Liver (tissue), 9 donors: ENCODE measurements around the gene SKA1. TPM values are rescaled to one million over a fixed set of nuclear protein-coding genes. Genes with fewer than 3 reads are reported as not detected.

Source experiments
- DNase-seq: peaks from one replicate; pipeline ENCODE4 v3.0.0-alpha.2; 2017; ENCODE audit warnings: low spot score
- H3K27ac ChIP-seq, 2 donors: one replicate each; pipeline ENCODE4 v1.7.0; 2013; ENCODE audit warnings: inconsistent platforms in 2 of 2, low read length in 2 of 2, control low read depth in 1 of 2, low read depth in 1 of 2, mild to moderate bottlenecking in 1 of 2
- H3K27me3 ChIP-seq, 4 donors: one replicate each; pipeline versions ENCODE4 v1.6.1 to v1.7.0; 2013; ENCODE audit warnings: low read length in 3 of 4, inconsistent platforms in 1 of 4, mild to moderate bottlenecking in 1 of 4, moderate library complexity in 1 of 4; ENCODE audit not compliant: control insufficient read depth in 4 of 4, insufficient read depth in 4 of 4
- H3K36me3 ChIP-seq, 4 donors: one replicate each; pipeline versions ENCODE4 v1.6.1 to v1.7.0; 2013; ENCODE audit warnings: low read length in 3 of 4, mild to moderate bottlenecking in 3 of 4, low read depth in 1 of 4, moderate library complexity in 1 of 4; ENCODE audit not compliant: control insufficient read depth in 4 of 4, insufficient read depth in 3 of 4
- H3K4me1 ChIP-seq, 4 donors: one replicate each; pipeline versions ENCODE4 v1.6.1 to v1.7.0; 2013; ENCODE audit warnings: low read length in 3 of 4, mild to moderate bottlenecking in 3 of 4, moderate library complexity in 1 of 4; ENCODE audit not compliant: control insufficient read depth in 4 of 4, insufficient read depth in 4 of 4
- H3K4me3 ChIP-seq, 3 donors: one replicate each; pipeline versions ENCODE4 v1.6.1 to v1.7.0; 2013; ENCODE audit warnings: low read length in 3 of 3, control low read depth in 1 of 3, low read depth in 1 of 3, mild to moderate bottlenecking in 1 of 3
- H3K9ac ChIP-seq, 2 donors: one replicate each; pipeline ENCODE4 v1.7.0; 2013; ENCODE audit warnings: low read length in 2 of 2, mild to moderate bottlenecking in 2 of 2, moderate library complexity in 2 of 2, control low read depth in 1 of 2, low read depth in 1 of 2
- H3K9me3 ChIP-seq, 4 donors: one replicate each; pipeline versions ENCODE4 v1.6.1 to v1.7.0; 2013; ENCODE audit warnings: low read length in 3 of 4; ENCODE audit not compliant: control insufficient read depth in 4 of 4
- EGR1 ChIP-seq, 2 donors: IDR thresholded peaks; 2 replicates each; pipeline ENCODE4 v1.6.1; 2016 to 2018; ENCODE audit warnings: antibody characterized with exemption in 2 of 2, low read depth in 2 of 2
- FOXA2 ChIP-seq: IDR thresholded peaks from 2 replicates; pipeline ENCODE4 v1.6.1; 2016; ENCODE audit warnings: antibody characterized with exemption
- GABPA ChIP-seq, 2 donors: IDR thresholded peaks in 1 of 2; conservative IDR thresholded peaks in 1 of 2; 2 replicates each; pipeline ENCODE4 v1.6.1; 2016; ENCODE audit warnings: antibody characterized with exemption in 2 of 2, mild to moderate bottlenecking in 1 of 2, moderate library complexity in 1 of 2
- HNF4A ChIP-seq, 2 donors: conservative IDR thresholded peaks; 2 replicates each; pipeline ENCODE4 v1.6.1; 2016; ENCODE audit warnings: antibody characterized with exemption in 2 of 2, mild to moderate bottlenecking in 2 of 2
- HNF4G ChIP-seq: IDR thresholded peaks from 2 replicates; pipeline ENCODE4 v1.6.1; 2016; ENCODE audit warnings: antibody characterized with exemption
- JUND ChIP-seq, 2 donors: IDR thresholded peaks; 2 replicates each; pipeline ENCODE4 v1.6.1; 2016; ENCODE audit warnings: antibody characterized with exemption in 2 of 2
- NR2F2 ChIP-seq: IDR thresholded peaks from 2 replicates; pipeline ENCODE4 v1.6.1; 2016; ENCODE audit warnings: antibody characterized with exemption
- RAD21 ChIP-seq, 2 donors: IDR thresholded peaks; 2 replicates each; pipeline ENCODE4 v1.6.1; 2016; ENCODE audit warnings: antibody characterized with exemption in 2 of 2, mild to moderate bottlenecking in 2 of 2
- SP1 ChIP-seq: IDR thresholded peaks from 2 replicates; pipeline ENCODE4 v1.6.1; 2018; ENCODE audit warnings: antibody characterized with exemption, mild to moderate bottlenecking
- TAF1 ChIP-seq: conservative IDR thresholded peaks from 2 replicates; pipeline ENCODE4 v1.6.1; 2016; ENCODE audit warnings: antibody characterized with exemption, mild to moderate bottlenecking
- YY1 ChIP-seq: IDR thresholded peaks from 2 replicates; pipeline ENCODE4 v1.6.1; 2016; ENCODE audit warnings: antibody characterized with exemption, mild to moderate bottlenecking
- WGBS: extraction: QIAGEN DNeasy Blood & Tissue Kit; methylation state at CpG from one replicate; pipeline ENCODE4 v1.1.7; 2013; 5-methylcytosine and 5-hydroxymethylcytosine counted together
- polyA plus RNA-seq, 2 donors: library from polyadenylated mRNA; stranded (reverse) in 1 of 2; unstranded in 1 of 2; fragments of 200-250 nt in 1 of 2; fragments of >200 nt in 1 of 2; fragmentation: Nextera tagmentation in 1 of 2; extraction: Ambion mirVana in 1 of 2; gene quantifications; one replicate each; pipeline versions ENCODE4 v1.2.1 to v1.2.3, GENCODE V29; 2013 to 2015
- total RNA-seq, 2 donors: library from RNA; depleted of rRNA; stranded (reverse); fragments of >200 nt; gene quantifications; one replicate each; pipeline ENCODE4 v1.2.3, GENCODE V29; 2014
- TF ChIP-seq, protein P1 (sequence below): IDR thresholded peaks from 2 replicates; pipeline ENCODE4 v1.6.1; 2016; ENCODE audit warnings: antibody characterized with exemption, mild to moderate bottlenecking
- TF ChIP-seq, protein P2 (sequence below): IDR thresholded peaks from 2 replicates; pipeline ENCODE4 v1.6.1; 2016; ENCODE audit warnings: antibody characterized with exemption
- TF ChIP-seq, protein P3 (sequence below): fragments of 150-350 bp; IDR thresholded peaks from 2 replicates; pipeline ENCODE4 v1.5.1; 2017; ENCODE audit warnings: improper control_type of control experiment, low read depth, low read length; ENCODE audit not compliant: missing input control
- donor health status: healthy.
- donor health status: healthy.
- donor health status: healthy.
- donor health status: healthy.
- donor health status: healthy.

The SKA1 gene
- total and polyA plus RNA-seq, 4 donors: 0.08 to 18.7 (median 0.52) TPM

DNA sequence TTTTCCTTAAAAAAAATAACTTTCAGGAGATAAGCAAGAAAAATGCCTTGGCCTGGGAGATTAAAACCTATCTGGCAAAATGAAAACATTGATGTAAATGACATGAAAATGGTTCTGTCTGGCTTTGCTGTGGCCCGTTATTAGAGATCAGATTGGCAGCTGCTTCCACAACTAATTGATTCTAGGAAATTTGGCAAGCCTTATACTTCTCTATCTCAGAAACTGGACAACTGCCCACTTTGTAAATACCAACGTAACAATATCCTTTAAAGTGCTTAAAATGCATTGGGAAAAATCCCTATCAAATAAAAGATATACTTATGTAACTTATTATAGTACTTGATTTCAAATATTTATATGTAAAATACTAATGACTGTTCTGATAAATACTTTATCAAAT is 14.2 kb upstream of the SKA1 start:
- no peak for DNase-seq
- no peaks in the 10 kb centered on the region for H3K36me3 ChIP-seq
- TF ChIP-seq RAD21 (IDR thresholded peaks at IDR 0.05) (no peak), NR2F2 (no peak), GABPA (IDR thresholded peaks at IDR 0.05 in 1 of 2, conservative IDR thresholded peaks at IDR 0.05 in 1 of 2) (no peak), YY1 (no peak), TAF1 (no peak), HNF4A (conservative IDR thresholded peaks at IDR 0.05) (no peak), HNF4G (no peak), EGR1 (IDR thresholded peaks at IDR 0.05; ENCODE audit: low read depth in 2 of 2) (no peak)
- TF ChIP-seq, protein P1, sequence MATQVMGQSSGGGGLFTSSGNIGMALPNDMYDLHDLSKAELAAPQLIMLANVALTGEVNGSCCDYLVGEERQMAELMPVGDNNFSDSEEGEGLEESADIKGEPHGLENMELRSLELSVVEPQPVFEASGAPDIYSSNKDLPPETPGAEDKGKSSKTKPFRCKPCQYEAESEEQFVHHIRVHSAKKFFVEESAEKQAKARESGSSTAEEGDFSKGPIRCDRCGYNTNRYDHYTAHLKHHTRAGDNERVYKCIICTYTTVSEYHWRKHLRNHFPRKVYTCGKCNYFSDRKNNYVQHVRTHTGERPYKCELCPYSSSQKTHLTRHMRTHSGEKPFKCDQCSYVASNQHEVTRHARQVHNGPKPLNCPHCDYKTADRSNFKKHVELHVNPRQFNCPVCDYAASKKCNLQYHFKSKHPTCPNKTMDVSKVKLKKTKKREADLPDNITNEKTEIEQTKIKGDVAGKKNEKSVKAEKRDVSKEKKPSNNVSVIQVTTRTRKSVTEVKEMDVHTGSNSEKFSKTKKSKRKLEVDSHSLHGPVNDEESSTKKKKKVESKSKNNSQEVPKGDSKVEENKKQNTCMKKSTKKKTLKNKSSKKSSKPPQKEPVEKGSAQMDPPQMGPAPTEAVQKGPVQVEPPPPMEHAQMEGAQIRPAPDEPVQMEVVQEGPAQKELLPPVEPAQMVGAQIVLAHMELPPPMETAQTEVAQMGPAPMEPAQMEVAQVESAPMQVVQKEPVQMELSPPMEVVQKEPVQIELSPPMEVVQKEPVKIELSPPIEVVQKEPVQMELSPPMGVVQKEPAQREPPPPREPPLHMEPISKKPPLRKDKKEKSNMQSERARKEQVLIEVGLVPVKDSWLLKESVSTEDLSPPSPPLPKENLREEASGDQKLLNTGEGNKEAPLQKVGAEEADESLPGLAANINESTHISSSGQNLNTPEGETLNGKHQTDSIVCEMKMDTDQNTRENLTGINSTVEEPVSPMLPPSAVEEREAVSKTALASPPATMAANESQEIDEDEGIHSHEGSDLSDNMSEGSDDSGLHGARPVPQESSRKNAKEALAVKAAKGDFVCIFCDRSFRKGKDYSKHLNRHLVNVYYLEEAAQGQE: no peak
- TF ChIP-seq, protein P2, sequence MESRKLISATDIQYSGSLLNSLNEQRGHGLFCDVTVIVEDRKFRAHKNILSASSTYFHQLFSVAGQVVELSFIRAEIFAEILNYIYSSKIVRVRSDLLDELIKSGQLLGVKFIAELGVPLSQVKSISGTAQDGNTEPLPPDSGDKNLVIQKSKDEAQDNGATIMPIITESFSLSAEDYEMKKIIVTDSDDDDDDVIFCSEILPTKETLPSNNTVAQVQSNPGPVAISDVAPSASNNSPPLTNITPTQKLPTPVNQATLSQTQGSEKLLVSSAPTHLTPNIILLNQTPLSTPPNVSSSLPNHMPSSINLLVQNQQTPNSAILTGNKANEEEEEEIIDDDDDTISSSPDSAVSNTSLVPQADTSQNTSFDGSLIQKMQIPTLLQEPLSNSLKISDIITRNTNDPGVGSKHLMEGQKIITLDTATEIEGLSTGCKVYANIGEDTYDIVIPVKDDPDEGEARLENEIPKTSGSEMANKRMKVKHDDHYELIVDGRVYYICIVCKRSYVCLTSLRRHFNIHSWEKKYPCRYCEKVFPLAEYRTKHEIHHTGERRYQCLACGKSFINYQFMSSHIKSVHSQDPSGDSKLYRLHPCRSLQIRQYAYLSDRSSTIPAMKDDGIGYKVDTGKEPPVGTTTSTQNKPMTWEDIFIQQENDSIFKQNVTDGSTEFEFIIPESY: no peak
- TF ChIP-seq, protein P3, sequence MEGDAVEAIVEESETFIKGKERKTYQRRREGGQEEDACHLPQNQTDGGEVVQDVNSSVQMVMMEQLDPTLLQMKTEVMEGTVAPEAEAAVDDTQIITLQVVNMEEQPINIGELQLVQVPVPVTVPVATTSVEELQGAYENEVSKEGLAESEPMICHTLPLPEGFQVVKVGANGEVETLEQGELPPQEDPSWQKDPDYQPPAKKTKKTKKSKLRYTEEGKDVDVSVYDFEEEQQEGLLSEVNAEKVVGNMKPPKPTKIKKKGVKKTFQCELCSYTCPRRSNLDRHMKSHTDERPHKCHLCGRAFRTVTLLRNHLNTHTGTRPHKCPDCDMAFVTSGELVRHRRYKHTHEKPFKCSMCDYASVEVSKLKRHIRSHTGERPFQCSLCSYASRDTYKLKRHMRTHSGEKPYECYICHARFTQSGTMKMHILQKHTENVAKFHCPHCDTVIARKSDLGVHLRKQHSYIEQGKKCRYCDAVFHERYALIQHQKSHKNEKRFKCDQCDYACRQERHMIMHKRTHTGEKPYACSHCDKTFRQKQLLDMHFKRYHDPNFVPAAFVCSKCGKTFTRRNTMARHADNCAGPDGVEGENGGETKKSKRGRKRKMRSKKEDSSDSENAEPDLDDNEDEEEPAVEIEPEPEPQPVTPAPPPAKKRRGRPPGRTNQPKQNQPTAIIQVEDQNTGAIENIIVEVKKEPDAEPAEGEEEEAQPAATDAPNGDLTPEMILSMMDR: no peak
- no peaks in the 10 kb centered on the region for H3K27me3 ChIP-seq
- no peak overlapping the region for H3K4me3 ChIP-seq
- H3K9me3 ChIP-seq: no peaks in the 10 kb centered on the region
- H3K9ac ChIP-seq: no peak overlapping the region
- H3K27ac ChIP-seq: no peak overlapping the region
- WGBS: 18% methylated on average over 2 of the region's 2 CpGs
- H3K4me1 ChIP-seq: peaks cover 0 to 6% (median 1%) of the 10 kb centered on the region in 4 donors

DNA sequence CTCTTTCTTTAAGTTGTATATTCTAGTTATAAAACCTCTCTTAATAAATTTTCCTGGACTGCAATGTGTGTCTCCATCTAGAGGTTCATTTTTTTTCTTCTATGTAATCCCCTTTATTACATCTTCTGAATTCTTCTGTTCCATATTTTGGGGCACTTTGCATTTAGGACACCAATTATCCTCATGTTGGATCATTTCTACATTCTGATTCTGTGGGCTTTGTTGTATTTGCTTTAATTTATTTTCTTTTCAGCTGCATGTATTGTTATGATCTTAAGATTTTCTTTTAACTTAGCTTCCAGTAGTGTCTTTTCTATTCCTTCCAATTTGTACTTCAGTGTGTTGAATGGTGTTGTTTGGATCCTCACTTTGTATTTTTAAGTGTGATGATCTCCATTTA is 5.2 kb upstream of the SKA1 start:
- TF ChIP-seq JUND (IDR thresholded peaks at IDR 0.05) (no peak), FOXA2 (no peak), HNF4G (no peak), EGR1 (IDR thresholded peaks at IDR 0.05; ENCODE audit: low read depth in 2 of 2) (no peak), NR2F2 (no peak), GABPA (IDR thresholded peaks at IDR 0.05 in 1 of 2, conservative IDR thresholded peaks at IDR 0.05 in 1 of 2) (no peak), SP1 (no peak)
- TF ChIP-seq, protein P2: no peak
- TF ChIP-seq, protein P1: no peak
- TF ChIP-seq, protein P3: no peak
- DNase-seq: no peak
- peaks cover 0 to 7% (median 0%) of the 10 kb centered on the region in 4 donors for H3K4me1 ChIP-seq
- no peak overlapping the region for H3K9ac ChIP-seq
- H3K27ac ChIP-seq: no peak overlapping the region
- H3K4me3 ChIP-seq: no peak overlapping the region
- H3K9me3 ChIP-seq: peaks cover 2 to 12% (median 3%) of the 10 kb centered on the region in 4 donors
- no peaks in the 10 kb centered on the region for H3K27me3 ChIP-seq
- no peaks in the 10 kb centered on the region for H3K36me3 ChIP-seq
